GM19035 (cell line): Measurements from ENCODE around the gene CDH3.

Source experiments
- ATAC-seq: cut with Tn5 transposase; IDR thresholded peaks from one replicate; pipeline ENCODE4 v1.9.1; 2021; ENCODE audit not compliant: unreplicated experiment

Gene CDH3

GRCh38 chr16:68646953-68647659 is 2.0 kb downstream of the CDH3 start:
- no peak for ATAC-seq

- ATAC-seq = no peak
Observed at GRCh38 chr16:68651136-68651535, 6.0 kb downstream of the CDH3 start.

GRCh38 chr16:68652659-68653058 is 7.5 kb downstream of the CDH3 start:
- no peak for ATAC-seq

- ATAC-seq = no peak
Observed at GRCh38 chr16:68655806-68656205, 10.7 kb downstream of the CDH3 start.

GRCh38 chr16:68656751-68657150 is 11.6 kb downstream of the CDH3 start:
- no peak for ATAC-seq

- ATAC-seq = no peak
Observed at GRCh38 chr16:68658341-68658973, 13.3 kb downstream of the CDH3 start.

- ATAC-seq = no peak
Observed at GRCh38 chr16:68658974-68659360, 13.9 kb downstream of the CDH3 start.

GRCh38 chr16:68659412-68660358 is 14.6 kb downstream of the CDH3 start:
- no peak for ATAC-seq

- ATAC-seq = no peak
Observed at GRCh38 chr16:68660359-68660795, 15.3 kb downstream of the CDH3 start.

GRCh38 chr16:68662035-68662434 is 16.9 kb downstream of the CDH3 start:
- no peak for ATAC-seq

- ATAC-seq = no peak
Observed at GRCh38 chr16:68664297-68664696, 19.2 kb downstream of the CDH3 start.

GRCh38 chr16:68665501-68665900 is 20.4 kb downstream of the CDH3 start:
- ATAC-seq = no peak

- ATAC-seq = no peak
Observed at GRCh38 chr16:68668266-68668665, 23.2 kb downstream of the CDH3 start.

GRCh38 chr16:68676113-68676860 is 31.2 kb downstream of the CDH3 start:
- ATAC-seq = no peak

GRCh38 chr16:68681038-68681437 is 35.9 kb downstream of the CDH3 start:
- no peak for ATAC-seq

GRCh38 chr16:68685685-68686478 is 40.8 kb downstream of the CDH3 start:
- ATAC-seq = no peak

GRCh38 chr16:68686905-68687304 is 41.8 kb downstream of the CDH3 start:
- no peak for ATAC-seq

- no peak for ATAC-seq
Observed at GRCh38 chr16:68689921-68690320, 44.8 kb downstream of the CDH3 start.

- no peak for ATAC-seq
Observed at GRCh38 chr16:68695575-68695974, 50.5 kb downstream of the CDH3 start.

- ATAC-seq = no peak
Observed at GRCh38 chr16:68696514-68696913, 51.4 kb downstream of the CDH3 start.
